GM12874 (cell line): ENCODE results near the gene TOX4.

Experiments used
- CTCF ChIP-seq: IDR thresholded peaks from 2 replicates; pipeline ENCODE4 v1.5.1; 2011; ENCODE audit warnings: low read depth, mild to moderate bottlenecking, control low read depth, low read length, moderate library complexity; ENCODE audit not compliant: insufficient read depth

TOX4 gene

GRCh38 chr14:21529515-21529914, 52.5 kb downstream of the TOX4 start:
- no peak for TF ChIP-seq CTCF

GRCh38 chr14:21533294-21533693, 56.3 kb downstream of the TOX4 start:
- no peak for TF ChIP-seq CTCF

GRCh38 chr14:21534576-21534975, 57.6 kb downstream of the TOX4 start:
- TF ChIP-seq CTCF, result no peak

GRCh38 chr14:21535545-21536417, 58.8 kb downstream of the TOX4 start:
- TF ChIP-seq CTCF, result no peak

GRCh38 chr14:21536418-21537089, 59.6 kb downstream of the TOX4 start:
- TF ChIP-seq CTCF, result no peak

- TF ChIP-seq CTCF, result no peak
These were observed 60.1 kb downstream of the TOX4 start for GRCh38 chr14:21537090-21537424.

- TF ChIP-seq CTCF, result no peak
These were observed 62.4 kb downstream of the TOX4 start for GRCh38 chr14:21539189-21539940.
